Mesendoderm (in vitro differentiated cells): Measurements from ENCODE around the gene MAPK12.

ENCODE experiments used
- DNase-seq: peaks from one replicate; pipeline ENCODE4 v3.0.0; 2013
- H2AK5ac ChIP-seq: 2 replicates; pipeline ENCODE4 v1.6.1; 2013; ENCODE audit warnings: low read length, inconsistent platforms
- H2BK120ac ChIP-seq: 2 replicates; pipeline ENCODE4 v1.6.1; 2013; ENCODE audit warnings: low read depth, mild to moderate bottlenecking, low read length, moderate library complexity, mixed read lengths
- H2BK15ac ChIP-seq: replicated peaks from 2 replicates; pipeline ENCODE4 v1.6.1; 2013; ENCODE audit warnings: low read depth, mild to moderate bottlenecking, moderate library complexity
- H2BK5ac ChIP-seq: 2 replicates; pipeline ENCODE4 v1.6.1; 2013; ENCODE audit warnings: low read length, inconsistent platforms
- H3K18ac ChIP-seq: 2 replicates; pipeline ENCODE4 v1.6.1; 2013; ENCODE audit warnings: mild to moderate bottlenecking, low read length, mixed read lengths
- H3K23ac ChIP-seq: one replicate; pipeline ENCODE4 v1.6.1; 2013; ENCODE audit warnings: low read length
- H3K27ac ChIP-seq: 2 replicates; pipeline ENCODE4 v1.5.1; 2013; ENCODE audit warnings: low read depth, mild to moderate bottlenecking, inconsistent platforms, low read length, moderate library complexity
- H3K27me3 ChIP-seq: 2 replicates; pipeline ENCODE4 v1.6.1; 2013; ENCODE audit warnings: low read length, control low read depth, mild to moderate bottlenecking, inconsistent platforms; ENCODE audit not compliant: insufficient read depth, poor library complexity
- H3K36me3 ChIP-seq: 2 replicates; pipeline ENCODE4 v1.6.1; 2013; ENCODE audit warnings: low read length, inconsistent platforms; ENCODE audit not compliant: control insufficient read depth, insufficient read depth
- H3K4ac ChIP-seq: one replicate; pipeline ENCODE4 v1.6.1; 2013; ENCODE audit warnings: low read depth, mild to moderate bottlenecking, low read length, moderate library complexity
- H3K4me1 ChIP-seq: 2 replicates; pipeline ENCODE4 v1.6.1; 2013; ENCODE audit warnings: low read depth, low read length, inconsistent platforms; ENCODE audit not compliant: control insufficient read depth
- H3K4me2 ChIP-seq: 2 replicates; pipeline ENCODE4 v1.6.1; 2013; ENCODE audit warnings: low read length
- H3K4me3 ChIP-seq: 2 replicates; pipeline ENCODE4 v1.5.1; 2013; ENCODE audit warnings: mild to moderate bottlenecking, low read length
- H3K56ac ChIP-seq: one replicate; pipeline ENCODE4 v1.6.1; 2013; ENCODE audit warnings: low read length
- H3K79me1 ChIP-seq: 2 replicates; pipeline ENCODE4 v1.6.1; 2013; ENCODE audit warnings: low read length, inconsistent platforms
- H3K79me2 ChIP-seq: 2 replicates; pipeline ENCODE4 v1.6.1; 2013; ENCODE audit warnings: mild to moderate bottlenecking, low read length; ENCODE audit not compliant: control insufficient read depth, insufficient read depth
- H3K9ac ChIP-seq: 2 replicates; pipeline ENCODE4 v1.6.1; 2013; ENCODE audit warnings: low read length, inconsistent platforms
- H4K5ac ChIP-seq: one replicate; pipeline ENCODE4 v1.6.1; 2013; ENCODE audit warnings: low read length
- H4K8ac ChIP-seq: one replicate; pipeline ENCODE4 v1.6.1; 2013; ENCODE audit warnings: low read depth, mild to moderate bottlenecking, control low read depth, low read length, moderate library complexity
- WGBS: extraction: QIAGEN DNeasy Blood & Tissue Kit; methylation state at CpG from one replicate; pipeline ENCODE4 v1.1.7; 2013; ENCODE audit warnings: low lambda C conversion rate, missing lambda C conversion rate; ENCODE audit not compliant: insufficient coverage; ENCODE audit errors: extremely low coverage; 5-methylcytosine and 5-hydroxymethylcytosine counted together

MAPK12 gene

GRCh38 chr22:50225200-50225969 is 36.1 kb downstream of the MAPK12 start:
- H2BK5ac ChIP-seq, result no peak overlapping the region
- no peak overlapping the region for H3K4me2 ChIP-seq
- H2AK5ac ChIP-seq, result no peak overlapping the region
- no peak for DNase-seq
- H2BK15ac ChIP-seq, result no peak overlapping the region
- no peak overlapping the region for H3K23ac ChIP-seq
- H3K4ac ChIP-seq, result no peak overlapping the region
- no peaks in the 10 kb centered on the region for H3K79me1 ChIP-seq
- H3K18ac ChIP-seq, result no peak overlapping the region
- no peaks in the 10 kb centered on the region for H3K27me3 ChIP-seq
- H3K9ac ChIP-seq, result no peak overlapping the region
- no peak overlapping the region for H2BK120ac ChIP-seq
- H3K56ac ChIP-seq, result no peak overlapping the region
- no CpG with 5 or more reads among the region's 24 CpGs for WGBS
- no peak overlapping the region for H4K8ac ChIP-seq
- no peaks in the 10 kb centered on the region for H3K36me3 ChIP-seq
- no peak overlapping the region for H3K4me3 ChIP-seq
- H3K4me1 ChIP-seq, result no peaks in the 10 kb centered on the region
- no peaks in the 10 kb centered on the region for H3K79me2 ChIP-seq
- no peak overlapping the region for H3K27ac ChIP-seq
- H4K5ac ChIP-seq, result no peak overlapping the region

- H3K27ac ChIP-seq, result no peak overlapping the region
- no peak overlapping the region for H2BK120ac ChIP-seq
- no peak overlapping the region for H2BK5ac ChIP-seq
- H4K5ac ChIP-seq, result no peak overlapping the region
- no peak overlapping the region for H3K4me2 ChIP-seq
- no peak for DNase-seq
- no peak overlapping the region for H3K9ac ChIP-seq
- H2AK5ac ChIP-seq, result no peak overlapping the region
- WGBS, result no CpG with 5 or more reads among the region's 16 CpGs
- H3K23ac ChIP-seq, result no peak overlapping the region
- H3K4me1 ChIP-seq, result no peaks in the 10 kb centered on the region
- H3K18ac ChIP-seq, result no peak overlapping the region
- no peaks in the 10 kb centered on the region for H3K27me3 ChIP-seq
- no peak overlapping the region for H4K8ac ChIP-seq
- H3K4ac ChIP-seq, result no peak overlapping the region
- H3K79me2 ChIP-seq, result no peaks in the 10 kb centered on the region
- no peak overlapping the region for H3K4me3 ChIP-seq
- H3K79me1 ChIP-seq, result no peaks in the 10 kb centered on the region
- no peak overlapping the region for H2BK15ac ChIP-seq
- H3K36me3 ChIP-seq, result no peaks in the 10 kb centered on the region
- no peak overlapping the region for H3K56ac ChIP-seq
Observed at GRCh38 chr22:50224071-50224470, 37.4 kb downstream of the MAPK12 start.

GRCh38 chr22:50222508-50222907 is 39.0 kb downstream of the MAPK12 start:
- no CpG with 5 or more reads among the region's 8 CpGs for WGBS
- H2BK120ac ChIP-seq, result no peak overlapping the region
- no peak for DNase-seq
- H3K4me3 ChIP-seq, result no peak overlapping the region
- no peak overlapping the region for H2AK5ac ChIP-seq
- no peaks in the 10 kb centered on the region for H3K79me1 ChIP-seq
- no peak overlapping the region for H3K27ac ChIP-seq
- H2BK5ac ChIP-seq, result no peak overlapping the region
- no peak overlapping the region for H3K4ac ChIP-seq
- no peaks in the 10 kb centered on the region for H3K36me3 ChIP-seq
- no peak overlapping the region for H3K23ac ChIP-seq
- H4K8ac ChIP-seq, result no peak overlapping the region
- H3K9ac ChIP-seq, result no peak overlapping the region
- no peaks in the 10 kb centered on the region for H3K27me3 ChIP-seq
- H3K4me2 ChIP-seq, result no peak overlapping the region
- no peaks in the 10 kb centered on the region for H3K4me1 ChIP-seq
- H2BK15ac ChIP-seq, result no peak overlapping the region
- H3K56ac ChIP-seq, result no peak overlapping the region
- H3K18ac ChIP-seq, result no peak overlapping the region
- H4K5ac ChIP-seq, result no peak overlapping the region
- no peaks in the 10 kb centered on the region for H3K79me2 ChIP-seq

GRCh38 chr22:50221410-50222300 is 39.8 kb downstream of the MAPK12 start:
- Histone ChIP-seq H3K27ac (no peak overlapping the region), H2BK15ac (no peak overlapping the region), H3K4me3 (no peak overlapping the region), H3K4ac (no peak overlapping the region), H3K79me2 (no peaks in the 10 kb centered on the region), H3K23ac (no peak overlapping the region), H3K36me3 (peaks cover 2% of the 10 kb centered on the region), H3K9ac (no peak overlapping the region), H3K79me1 (no peaks in the 10 kb centered on the region), H2AK5ac (no peak overlapping the region), H3K18ac (no peak overlapping the region), H4K5ac (no peak overlapping the region), H4K8ac (no peak overlapping the region), H3K56ac (no peak overlapping the region), H2BK120ac (no peak overlapping the region), H3K27me3 (no peaks in the 10 kb centered on the region), H3K4me2 (no peak overlapping the region), H2BK5ac (no peak overlapping the region), H3K4me1 (no peaks in the 10 kb centered on the region)
- no CpG with 5 or more reads among the region's 19 CpGs for WGBS
- DNase-seq, result no peak

GRCh38 chr22:50220603-50221409 is 40.7 kb downstream of the MAPK12 start:
- no peak overlapping the region for H2BK120ac ChIP-seq
- H2AK5ac ChIP-seq, result no peak overlapping the region
- no peak overlapping the region for H2BK15ac ChIP-seq
- no peaks in the 10 kb centered on the region for H3K79me1 ChIP-seq
- no peak overlapping the region for H3K4me3 ChIP-seq
- peaks cover 2% of the 10 kb centered on the region for H3K36me3 ChIP-seq
- H3K23ac ChIP-seq, result no peak overlapping the region
- no peak for DNase-seq
- H4K8ac ChIP-seq, result no peak overlapping the region
- H3K4me2 ChIP-seq, result no peak overlapping the region
- no peak overlapping the region for H3K56ac ChIP-seq
- no peaks in the 10 kb centered on the region for H3K27me3 ChIP-seq
- no peaks in the 10 kb centered on the region for H3K4me1 ChIP-seq
- no peak overlapping the region for H3K27ac ChIP-seq
- no peak overlapping the region for H3K9ac ChIP-seq
- H3K4ac ChIP-seq, result no peak overlapping the region
- H3K79me2 ChIP-seq, result no peaks in the 10 kb centered on the region
- no peak overlapping the region for H4K5ac ChIP-seq
- no peak overlapping the region for H3K18ac ChIP-seq
- H2BK5ac ChIP-seq, result no peak overlapping the region
- no CpG with 5 or more reads among the region's 45 CpGs for WGBS
